Parathyroid adenoma (tissue), 2 donors: Measurements from ENCODE around the gene LHX2.

ENCODE experiments used
- H2AFZ ChIP-seq: fragments of 300-600 bp; sonication (generic); one replicate; pipeline ENCODE4 v1.7.0; 2017; ENCODE audit warnings: antibody characterized with exemption, mild to moderate bottlenecking
- H3K27ac ChIP-seq: fragments of 300-600 bp; sonication (generic); one replicate; pipeline ENCODE4 v1.7.0; 2017
- H3K27me3 ChIP-seq: fragments of 300-600 bp; sonication (generic); one replicate; pipeline ENCODE4 v1.7.0; 2017; ENCODE audit warnings: low read length; ENCODE audit not compliant: control insufficient read depth, insufficient read depth
- H3K36me3 ChIP-seq: fragments of 300-600 bp; sonication (generic); one replicate; pipeline ENCODE4 v1.7.0; 2017; ENCODE audit warnings: low read length; ENCODE audit not compliant: control insufficient read depth, insufficient read depth
- H3K4me1 ChIP-seq: fragments of 300-600 bp; sonication (generic); one replicate; pipeline ENCODE4 v1.7.0; 2017; ENCODE audit warnings: control low read depth
- H3K4me2 ChIP-seq: fragments of 300-600 bp; sonication (generic); one replicate; pipeline ENCODE4 v1.7.0; 2017; ENCODE audit warnings: low read length
- H3K4me3 ChIP-seq: fragments of 300-600 bp; sonication (generic); one replicate; pipeline ENCODE4 v1.7.0; 2017; ENCODE audit warnings: low read depth, low read length
- H3K79me2 ChIP-seq: fragments of 300-600 bp; sonication (generic); one replicate; pipeline ENCODE4 v1.7.0; 2017; ENCODE audit warnings: control low read depth
- H3K9ac ChIP-seq: fragments of 300-600 bp; sonication (generic); one replicate; pipeline ENCODE4 v1.7.0; 2017; ENCODE audit warnings: mild to moderate bottlenecking
- H3K9me3 ChIP-seq: fragments of 300-600 bp; sonication (generic); one replicate; pipeline ENCODE4 v1.7.0; 2017; ENCODE audit warnings: low read length; ENCODE audit not compliant: control insufficient read depth
- CTCF ChIP-seq: fragments of 300-600 bp; sonication (generic); IDR thresholded peaks from one replicate; pipeline ENCODE4 v1.7.0; 2017; ENCODE audit warnings: antibody characterized with exemption, mild to moderate bottlenecking
- donor health status: primary hyperparathyroidism.

The LHX2 gene

GRCh38 chr9:124074746-124075145 is 63.2 kb downstream of the LHX2 start:
- no peaks in the 10 kb centered on the region for H3K4me1 ChIP-seq
- no peak for TF ChIP-seq CTCF
- no peak overlapping the region for H3K4me2 ChIP-seq
- no peak overlapping the region for H3K9ac ChIP-seq
- no peak overlapping the region for H3K4me3 ChIP-seq
- no peaks in the 10 kb centered on the region for H3K36me3 ChIP-seq
- H3K9me3 ChIP-seq = no peaks in the 10 kb centered on the region
- H2AFZ ChIP-seq = no peak overlapping the region
- H3K27ac ChIP-seq = no peak overlapping the region
- H3K27me3 ChIP-seq = no peaks in the 10 kb centered on the region
- no peaks in the 10 kb centered on the region for H3K79me2 ChIP-seq

GRCh38 chr9:124075761-124076160 is 64.2 kb downstream of the LHX2 start:
- no peaks in the 10 kb centered on the region for H3K27me3 ChIP-seq
- H3K27ac ChIP-seq = no peak overlapping the region
- H3K36me3 ChIP-seq = no peaks in the 10 kb centered on the region
- no peak for TF ChIP-seq CTCF
- no peak overlapping the region for H2AFZ ChIP-seq
- H3K9ac ChIP-seq = no peak overlapping the region
- H3K4me1 ChIP-seq = no peaks in the 10 kb centered on the region
- H3K4me2 ChIP-seq = no peak overlapping the region
- no peaks in the 10 kb centered on the region for H3K79me2 ChIP-seq
- H3K9me3 ChIP-seq = no peaks in the 10 kb centered on the region
- H3K4me3 ChIP-seq = no peak overlapping the region

- no peaks in the 10 kb centered on the region for H3K27me3 ChIP-seq
- no peak overlapping the region for H3K27ac ChIP-seq
- H3K4me1 ChIP-seq = no peaks in the 10 kb centered on the region
- no peaks in the 10 kb centered on the region for H3K9me3 ChIP-seq
- TF ChIP-seq CTCF = no peak
- H3K79me2 ChIP-seq = no peaks in the 10 kb centered on the region
- no peak overlapping the region for H3K4me3 ChIP-seq
- H3K9ac ChIP-seq = no peak overlapping the region
- H3K36me3 ChIP-seq = no peaks in the 10 kb centered on the region
- no peak overlapping the region for H3K4me2 ChIP-seq
- no peak overlapping the region for H2AFZ ChIP-seq
These were observed 66.5 kb downstream of the LHX2 start for GRCh38 chr9:124077915-124078572.

GRCh38 chr9:124078641-124079040 is 67.1 kb downstream of the LHX2 start:
- Histone ChIP-seq H3K27me3 (no peaks in the 10 kb centered on the region), H3K9ac (no peak overlapping the region), H3K36me3 (no peaks in the 10 kb centered on the region), H3K9me3 (no peaks in the 10 kb centered on the region), H3K27ac (no peak overlapping the region), H3K79me2 (no peaks in the 10 kb centered on the region), H3K4me2 (no peak overlapping the region), H2AFZ (no peak overlapping the region), H3K4me3 (no peak overlapping the region), H3K4me1 (no peaks in the 10 kb centered on the region)
- no peak for TF ChIP-seq CTCF
